K562 (cell line): ENCODE measurements around the gene FANCG. TPM values are rescaled to one million over a fixed set of nuclear protein-coding genes. Genes with fewer than 3 reads are reported as not detected.

Experiments
- BRD9 ChIP-seq: fragments of 450-650 bp; IDR thresholded peaks from 2 replicates; pipeline ENCODE4 v1.6.1; 2018; ENCODE audit warnings: low read depth; ENCODE audit not compliant: partially characterized antibody
- FOXO4 ChIP-seq: fragments of 450-650 bp; formaldehyde crosslinking; IDR thresholded peaks from 2 replicates; pipeline ENCODE4 v1.4.0; 2020; ENCODE audit warnings: mild to moderate bottlenecking, moderate library complexity
- HMGN3 ChIP-seq: IDR thresholded peaks from 2 replicates; pipeline ENCODE4 v1.6.1; 2011; ENCODE audit warnings: borderline replicate concordance, low read depth, mild to moderate bottlenecking, mixed read lengths, low read length; ENCODE audit not compliant: insufficient read length; ENCODE audit errors: extremely low read depth
- KAT7 ChIP-seq: sonication (generic); formaldehyde crosslinking; IDR thresholded peaks from 2 replicates; pipeline ENCODE4 v1.8.0; 2022; ENCODE audit warnings: missing genetic modification reagents, mild to moderate bottlenecking, borderline replicate concordance
- PHF8 ChIP-seq: fragments of 200-600 bp; sonication (generic); IDR thresholded peaks from 2 replicates; pipeline ENCODE4 v1.6.1; 2012; ENCODE audit warnings: mixed run types, mild to moderate bottlenecking, inconsistent platforms, low read length, moderate library complexity, borderline replicate concordance
- PTBP1 ChIP-seq: fragments of 200-400 bp; formaldehyde crosslinking; IDR thresholded peaks from 2 replicates; pipeline ENCODE4 v1.6.1; 2017; ENCODE audit warnings: low read depth, low read length
- RB1 ChIP-seq: fragments of 450-650 bp; IDR thresholded peaks from 2 replicates; pipeline ENCODE4 v1.6.1; 2017; ENCODE audit warnings: low read depth, mild to moderate bottlenecking
- RBM22 ChIP-seq: fragments of 200-400 bp; formaldehyde crosslinking; IDR thresholded peaks from 2 replicates; pipeline ENCODE4 v1.6.1; 2018; ENCODE audit warnings: low read length, low read depth; ENCODE audit not compliant: poor library complexity, severe bottlenecking
- RBM25 ChIP-seq: fragments of 200-400 bp; formaldehyde crosslinking; IDR thresholded peaks from 2 replicates; pipeline ENCODE4 v1.6.1; 2018; ENCODE audit warnings: low read length, low read depth, moderate library complexity; ENCODE audit not compliant: severe bottlenecking
- RBM34 ChIP-seq: fragments of 200-400 bp; formaldehyde crosslinking; IDR thresholded peaks from 2 replicates; pipeline ENCODE4 v1.6.1; 2018; ENCODE audit warnings: low read length, borderline replicate concordance; ENCODE audit not compliant: insufficient read depth
- RFX1 ChIP-seq: fragments of 450-650 bp; IDR thresholded peaks from 2 replicates; pipeline ENCODE4 v1.6.1; 2016; ENCODE audit warnings: mild to moderate bottlenecking, moderate library complexity
- TARDBP ChIP-seq: fragments of 450-650 bp; IDR thresholded peaks from 2 replicates; pipeline ENCODE4 v1.6.1; 2016
- THAP12 ChIP-seq: fragments of 250-450 bp; sonication (Bioruptor Pico); IDR thresholded peaks from 2 replicates; pipeline ENCODE4 v1.9.0; 2021; ENCODE audit warnings: mild to moderate bottlenecking, inconsistent platforms
- TOE1 ChIP-seq, 2 experiments: fragments of 450-650 bp in 1 of 2; sonication (generic) in 1 of 2; formaldehyde crosslinking in 1 of 2; IDR thresholded peaks; 2 replicates each; pipeline versions ENCODE4 v1.7.1 to v1.8.0; 2016 to 2022; ENCODE audit warnings: borderline replicate concordance in 2 of 2, mild to moderate bottlenecking in 2 of 2, antibody characterized with exemption in 1 of 2, inconsistent platforms in 1 of 2, low read depth in 1 of 2, missing genetic modification reagents in 1 of 2, moderate library complexity in 1 of 2
- ZBTB7A ChIP-seq: IDR thresholded peaks from 2 replicates; pipeline ENCODE4 v1.6.1; 2011; ENCODE audit warnings: low read depth, mild to moderate bottlenecking, low read length, moderate library complexity, borderline replicate concordance; ENCODE audit not compliant: control insufficient read depth
- ZNF609 ChIP-seq: sonication (generic); formaldehyde crosslinking; IDR thresholded peaks from 2 replicates; pipeline ENCODE4 v1.8.1; 2023; ENCODE audit warnings: missing genetic modification reagents, mild to moderate bottlenecking, borderline replicate concordance
- ZNF707 ChIP-seq: fragments of 250-450 bp; sonication (Bioruptor Pico); conservative IDR thresholded peaks from 2 replicates; pipeline ENCODE4 v1.8.0; 2022; ENCODE audit warnings: inconsistent platforms, mild to moderate bottlenecking, moderate library complexity
- polyA plus RNA-seq, 8 experiments: library from polyadenylated mRNA; depleted of rRNA in 4 of 8; stranded (reverse) in 5 of 8; unstranded in 3 of 8; fragments of >200 nt; fragmentation: Nextera tagmentation in 2 of 8; fragmentation: Illumina TruSeq in 1 of 8; extraction: Ambion mirVana in 2 of 8; extraction: Trizol in 1 of 8; gene quantifications; 2 replicates each; pipeline versions ENCODE4 v1.2.1 to v1.2.3, GENCODE V29; 2011 to 2014; ENCODE audit warnings: inconsistent platforms in 1 of 8, missing spikeins in 1 of 8
- total RNA-seq, 7 experiments: library from RNA; depleted of rRNA in 6 of 7; stranded (reverse); fragments of >200 nt in 6 of 7; fragmentation: Illumina TruSeq in 2 of 7; extraction: Trizol in 2 of 7; gene quantifications; 2 replicates each; pipeline versions ENCODE4 v1.2.1 to v1.2.3, GENCODE V29; 2011 to 2021; ENCODE audit warnings: low replicate concordance in 1 of 7

Gene FANCG
- total and polyA plus RNA-seq, 9 of the 15 experiments (the other 6 are each of a cell fraction or from before 2014, with no cell fraction given) = 7.5 to 43.9 (median 31.0) TPM

GRCh38 chr9:35102769-35103659 lies 23.3 kb upstream of the FANCG start, which contains the start of gene STOML2 (continued):
- no peak for TF ChIP-seq FOXO4 (CRISPR knock-in tag)
- peak; percentile 69; the same call in 1 of the 2 replicates for TF ChIP-seq TOE1 (IDR thresholded peaks at IDR 0.05; ENCODE audit: borderline replicate concordance)
- TF ChIP-seq TOE1 (CRISPR knock-in tag; IDR thresholded peaks at IDR 0.05; ENCODE audit: borderline replicate concordance, low read depth) = no peak
- TF ChIP-seq THAP12 = peak; percentile 52; the same call in 1 of the 2 replicates
- peak; percentile 64 for TF ChIP-seq RBM22
- TF ChIP-seq RBM34 = no peak
- TF ChIP-seq RB1 = peak; percentile 2; the same call in 1 of the 2 replicates
- TF ChIP-seq TARDBP = no peak
- no peak for TF ChIP-seq KAT7
- 0 out of 2 replicates have a peak, but pooled peaks have one; percentile 42 for TF ChIP-seq PTBP1
- peak; percentile 60; the same call in 1 of the 2 replicates for TF ChIP-seq ZBTB7A
- peak; percentile 99 for TF ChIP-seq RFX1
- TF ChIP-seq HMGN3 = peak; percentile 38
- TF ChIP-seq ZNF609 (CRISPR knock-in tag) = no peak
- TF ChIP-seq ZNF707 (CRISPR knock-in tag) = no peak
- TF ChIP-seq BRD9 = no peak
- peak; percentile 55 for TF ChIP-seq RBM25
- peak; percentile 82; the same call in 1 of the 2 replicates for TF ChIP-seq PHF8
